GM23338 (cell line): ENCODE measurements around the gene SLC38A9. TPM values are rescaled to one million over a fixed set of nuclear protein-coding genes. Genes with fewer than 3 reads are reported as not detected.

Experiments used
- ATAC-seq: fragments of 200-7000 bp; cut with Tn5 transposase; 3 replicates; pipeline ENCODE4 v1.9.1; 2020
- DNase-seq: peaks from one replicate; pipeline ENCODE4 v3.0.0-alpha.2; 2015; ENCODE audit warnings: low spot score
- H2AFZ ChIP-seq: fragments of 200-600 bp; sonication (generic); 2 replicates; pipeline ENCODE4 v1.8.0; 2016; ENCODE audit warnings: antibody characterized with exemption, mild to moderate bottlenecking, moderate library complexity
- H3F3A ChIP-seq: fragments of 200-600 bp; sonication (generic); replicated peaks from 2 replicates; pipeline ENCODE4 v1.8.0; 2017; ENCODE audit warnings: antibody characterized with exemption, mixed run types, low read depth
- H3K27ac ChIP-seq: fragments of 200-600 bp; sonication (generic); 2 replicates; pipeline ENCODE4 v1.6.1; 2016; ENCODE audit warnings: low read depth
- H3K27me3 ChIP-seq: fragments of 200-600 bp; sonication (generic); 2 replicates; pipeline ENCODE4 v1.8.0; 2016; ENCODE audit warnings: mild to moderate bottlenecking, mixed run types, moderate library complexity; ENCODE audit not compliant: insufficient read depth
- H3K36me3 ChIP-seq: fragments of 200-600 bp; sonication (generic); 2 replicates; pipeline ENCODE4 v1.8.0; 2016; ENCODE audit warnings: mild to moderate bottlenecking; ENCODE audit not compliant: insufficient read depth
- H3K4me1 ChIP-seq: fragments of 200-600 bp; sonication (generic); 2 replicates; pipeline ENCODE4 v1.8.0; 2016; ENCODE audit warnings: mild to moderate bottlenecking, moderate library complexity; ENCODE audit not compliant: insufficient read depth
- H3K4me2 ChIP-seq: fragments of 200-600 bp; sonication (generic); 2 replicates; pipeline ENCODE4 v1.7.1; 2017; ENCODE audit warnings: mixed run types
- H3K4me3 ChIP-seq: fragments of 200-600 bp; sonication (generic); 2 replicates; pipeline ENCODE4 v1.6.1; 2016; ENCODE audit warnings: mixed run types
- H3K79me2 ChIP-seq: fragments of 200-600 bp; sonication (generic); replicated peaks from 2 replicates; pipeline ENCODE4 v1.8.0; 2017; ENCODE audit warnings: mild to moderate bottlenecking; ENCODE audit not compliant: insufficient read depth
- H3K9me2 ChIP-seq: fragments of 200-600 bp; sonication (generic); 2 replicates; pipeline ENCODE4 v1.8.0; 2017; ENCODE audit not compliant: insufficient read depth
- H4K20me1 ChIP-seq: fragments of 200-600 bp; sonication (generic); replicated peaks from 2 replicates; pipeline ENCODE4 v1.8.0; 2017; ENCODE audit warnings: mild to moderate bottlenecking; ENCODE audit not compliant: insufficient read depth
- H3K27ac Mint-ChIP-seq: 2 replicates; pipeline ENCODE4 v1.8.0; 2020; ENCODE audit warnings: inconsistent platforms, mild to moderate bottlenecking, moderate library complexity, mixed read lengths
- H3K27me3 Mint-ChIP-seq: 3 replicates; pipeline ENCODE4 v1.8.0; 2022; ENCODE audit warnings: low read depth, mild to moderate bottlenecking, moderate library complexity, mixed read lengths, inconsistent platforms; ENCODE audit not compliant: insufficient read depth, poor library complexity
- H3K36me3 Mint-ChIP-seq: 3 replicates; pipeline ENCODE4 v1.8.0; 2021; ENCODE audit warnings: low read depth, mild to moderate bottlenecking, inconsistent platforms, moderate library complexity, mixed read lengths
- H3K4me1 Mint-ChIP-seq: 3 replicates; pipeline ENCODE4 v1.8.0; 2020; ENCODE audit warnings: mild to moderate bottlenecking, inconsistent platforms, mixed read lengths
- H3K4me3 Mint-ChIP-seq: 3 replicates; pipeline ENCODE4 v1.8.0; 2021; ENCODE audit warnings: moderate library complexity, mild to moderate bottlenecking, inconsistent platforms, mixed read lengths
- H3K9me3 Mint-ChIP-seq: 3 replicates; pipeline ENCODE4 v1.8.0; 2020; ENCODE audit warnings: moderate library complexity, mild to moderate bottlenecking, inconsistent platforms, mixed read lengths
- CREB1 ChIP-seq: fragments of 250-450 bp; sonication (Bioruptor Pico); IDR thresholded peaks from 2 replicates; pipeline ENCODE4 v1.5.0; 2020; ENCODE audit warnings: low read depth, mild to moderate bottlenecking, moderate library complexity
- EZH2 ChIP-seq: fragments of 200-600 bp; sonication (generic); IDR thresholded peaks from one replicate; pipeline ENCODE4 v1.8.0; 2017; ENCODE audit warnings: antibody characterized with exemption, mild to moderate bottlenecking, low read depth; ENCODE audit not compliant: unreplicated experiment
- EZH2phosphoT487 ChIP-seq: fragments of 200-600 bp; sonication (generic); IDR thresholded peaks from one replicate; pipeline ENCODE4 v1.8.1; 2018; ENCODE audit warnings: antibody characterized with exemption; ENCODE audit not compliant: unreplicated experiment
- JUNB ChIP-seq: IDR thresholded peaks from one replicate; pipeline ENCODE4 v1.6.1; 2016; ENCODE audit warnings: antibody characterized with exemption; ENCODE audit not compliant: unreplicated experiment
- NANOG ChIP-seq: IDR thresholded peaks from 2 replicates; pipeline ENCODE4 v1.6.1; 2016; ENCODE audit warnings: antibody characterized with exemption, borderline replicate concordance
- POLR2AphosphoS5 ChIP-seq: IDR thresholded peaks from 2 replicates; pipeline ENCODE4 v1.6.1; 2016; ENCODE audit warnings: antibody characterized with exemption, low read depth
- STAT1 ChIP-seq: IDR thresholded peaks from one replicate; pipeline ENCODE4 v1.6.1; 2016; ENCODE audit warnings: antibody characterized with exemption; ENCODE audit not compliant: unreplicated experiment
- ZNF114 ChIP-seq: fragments of 250-450 bp; sonication (Bioruptor Pico); IDR thresholded peaks from 2 replicates; pipeline ENCODE4 v1.5.0; 2020; ENCODE audit warnings: mild to moderate bottlenecking, moderate library complexity
- ZNF331 ChIP-seq: fragments of 250-450 bp; sonication (Bioruptor Pico); IDR thresholded peaks from 2 replicates; pipeline ENCODE4 v1.5.0; 2020; ENCODE audit warnings: low read depth, mild to moderate bottlenecking, moderate library complexity
- polyA plus RNA-seq: library from polyadenylated mRNA; unstranded; fragments of >200 nt; fragmentation: Nextera tagmentation; extraction: Ambion mirVana; gene quantifications from 2 replicates; pipeline ENCODE4 v1.2.1, GENCODE V29; 2016
- total RNA-seq: library from RNA; depleted of rRNA; stranded (reverse); fragments of >200 nt; shearing (Covaris generic); gene quantifications from 2 replicates; pipeline ENCODE4 v1.2.3, GENCODE V29; 2014
- TF ChIP-seq, protein P1 (sequence below): IDR thresholded peaks from one replicate; pipeline ENCODE4 v1.6.1; 2018; ENCODE audit warnings: antibody characterized with exemption; ENCODE audit not compliant: unreplicated experiment
- TF ChIP-seq, protein P2 (sequence below): IDR thresholded peaks from 2 replicates; pipeline ENCODE4 v1.6.1; 2016; ENCODE audit warnings: antibody characterized with exemption
- TF ChIP-seq, protein P3 (sequence below): fragments of 250-450 bp; sonication (Bioruptor Pico); IDR thresholded peaks from 2 replicates; pipeline ENCODE4 v1.5.0; 2020; ENCODE audit warnings: mild to moderate bottlenecking, moderate library complexity
- TF ChIP-seq, protein P4 (sequence below), 2 experiments: fragments of 200-600 bp in 1 of 2; sonication (generic) in 1 of 2; conservative IDR thresholded peaks; 2 replicates each; pipeline versions ENCODE4 v1.5.1 to v1.6.1; 2016 to 2017; ENCODE audit warnings: antibody characterized with exemption in 2 of 2, low read depth in 2 of 2, mild to moderate bottlenecking in 2 of 2, moderate library complexity in 1 of 2

Gene SLC38A9
- total and polyA plus RNA-seq, 2 experiments from 2014 or later = 30.8 to 64.8 TPM

DNA sequence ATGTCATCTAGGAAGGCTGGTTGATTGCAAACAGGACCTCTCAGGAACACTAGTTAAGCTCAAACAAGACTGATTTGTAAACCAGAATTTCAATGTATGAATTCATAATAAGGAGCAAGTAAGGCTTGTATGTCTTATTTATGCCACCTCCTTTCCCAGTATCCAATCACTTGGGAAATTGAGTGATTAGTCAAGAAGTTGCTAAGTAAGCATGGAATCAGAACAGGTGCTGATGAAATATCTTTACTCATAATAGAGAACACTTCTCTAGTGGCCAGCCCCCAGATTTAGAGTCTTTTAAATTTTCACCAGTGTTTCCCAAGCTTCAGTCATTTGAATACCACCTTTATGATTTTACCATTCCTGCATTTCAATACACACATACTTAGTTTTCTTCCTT, 20.5 kb upstream of the SLC38A9 start:
- Histone ChIP-seq H3K4me3 (no peak overlapping the region), H3K27me3 (no peaks in the 10 kb centered on the region), H3K27ac (no peak overlapping the region), H3K9me2 (no peaks in the 10 kb centered on the region), H3K4me1 (no peaks in the 10 kb centered on the region), H4K20me1 (no peaks in the 10 kb centered on the region), H3K4me2 (no peak overlapping the region), H3K36me3 (no peaks in the 10 kb centered on the region), H2AFZ (0 out of 2 replicates have a peak overlapping the region, but pooled peaks have one; percentile 39), H3F3A (no peaks in the 10 kb centered on the region), H3K79me2 (no peaks in the 10 kb centered on the region)
- Mint-ChIP-seq H3K4me3 (no peak overlapping the region), H3K27ac (no peak overlapping the region), H3K9me3 (no peaks in the 10 kb centered on the region), H3K36me3 (no peaks in the 10 kb centered on the region), H3K4me1 (no peaks in the 10 kb centered on the region), H3K27me3 (peaks cover 6% of the 10 kb centered on the region)
- DNase-seq (no peak), ATAC-seq (no peak)
- no peak for TF ChIP-seq POLR2AphosphoS5
- TF ChIP-seq, protein P1, sequence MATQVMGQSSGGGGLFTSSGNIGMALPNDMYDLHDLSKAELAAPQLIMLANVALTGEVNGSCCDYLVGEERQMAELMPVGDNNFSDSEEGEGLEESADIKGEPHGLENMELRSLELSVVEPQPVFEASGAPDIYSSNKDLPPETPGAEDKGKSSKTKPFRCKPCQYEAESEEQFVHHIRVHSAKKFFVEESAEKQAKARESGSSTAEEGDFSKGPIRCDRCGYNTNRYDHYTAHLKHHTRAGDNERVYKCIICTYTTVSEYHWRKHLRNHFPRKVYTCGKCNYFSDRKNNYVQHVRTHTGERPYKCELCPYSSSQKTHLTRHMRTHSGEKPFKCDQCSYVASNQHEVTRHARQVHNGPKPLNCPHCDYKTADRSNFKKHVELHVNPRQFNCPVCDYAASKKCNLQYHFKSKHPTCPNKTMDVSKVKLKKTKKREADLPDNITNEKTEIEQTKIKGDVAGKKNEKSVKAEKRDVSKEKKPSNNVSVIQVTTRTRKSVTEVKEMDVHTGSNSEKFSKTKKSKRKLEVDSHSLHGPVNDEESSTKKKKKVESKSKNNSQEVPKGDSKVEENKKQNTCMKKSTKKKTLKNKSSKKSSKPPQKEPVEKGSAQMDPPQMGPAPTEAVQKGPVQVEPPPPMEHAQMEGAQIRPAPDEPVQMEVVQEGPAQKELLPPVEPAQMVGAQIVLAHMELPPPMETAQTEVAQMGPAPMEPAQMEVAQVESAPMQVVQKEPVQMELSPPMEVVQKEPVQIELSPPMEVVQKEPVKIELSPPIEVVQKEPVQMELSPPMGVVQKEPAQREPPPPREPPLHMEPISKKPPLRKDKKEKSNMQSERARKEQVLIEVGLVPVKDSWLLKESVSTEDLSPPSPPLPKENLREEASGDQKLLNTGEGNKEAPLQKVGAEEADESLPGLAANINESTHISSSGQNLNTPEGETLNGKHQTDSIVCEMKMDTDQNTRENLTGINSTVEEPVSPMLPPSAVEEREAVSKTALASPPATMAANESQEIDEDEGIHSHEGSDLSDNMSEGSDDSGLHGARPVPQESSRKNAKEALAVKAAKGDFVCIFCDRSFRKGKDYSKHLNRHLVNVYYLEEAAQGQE = no peak
- TF ChIP-seq JUNB = no peak
- TF ChIP-seq EZH2 = no peak
- TF ChIP-seq, protein P2, sequence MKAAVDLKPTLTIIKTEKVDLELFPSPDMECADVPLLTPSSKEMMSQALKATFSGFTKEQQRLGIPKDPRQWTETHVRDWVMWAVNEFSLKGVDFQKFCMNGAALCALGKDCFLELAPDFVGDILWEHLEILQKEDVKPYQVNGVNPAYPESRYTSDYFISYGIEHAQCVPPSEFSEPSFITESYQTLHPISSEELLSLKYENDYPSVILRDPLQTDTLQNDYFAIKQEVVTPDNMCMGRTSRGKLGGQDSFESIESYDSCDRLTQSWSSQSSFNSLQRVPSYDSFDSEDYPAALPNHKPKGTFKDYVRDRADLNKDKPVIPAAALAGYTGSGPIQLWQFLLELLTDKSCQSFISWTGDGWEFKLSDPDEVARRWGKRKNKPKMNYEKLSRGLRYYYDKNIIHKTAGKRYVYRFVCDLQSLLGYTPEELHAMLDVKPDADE = no peak
- TF ChIP-seq EZH2phosphoT487 = no peak
- TF ChIP-seq, protein P3, sequence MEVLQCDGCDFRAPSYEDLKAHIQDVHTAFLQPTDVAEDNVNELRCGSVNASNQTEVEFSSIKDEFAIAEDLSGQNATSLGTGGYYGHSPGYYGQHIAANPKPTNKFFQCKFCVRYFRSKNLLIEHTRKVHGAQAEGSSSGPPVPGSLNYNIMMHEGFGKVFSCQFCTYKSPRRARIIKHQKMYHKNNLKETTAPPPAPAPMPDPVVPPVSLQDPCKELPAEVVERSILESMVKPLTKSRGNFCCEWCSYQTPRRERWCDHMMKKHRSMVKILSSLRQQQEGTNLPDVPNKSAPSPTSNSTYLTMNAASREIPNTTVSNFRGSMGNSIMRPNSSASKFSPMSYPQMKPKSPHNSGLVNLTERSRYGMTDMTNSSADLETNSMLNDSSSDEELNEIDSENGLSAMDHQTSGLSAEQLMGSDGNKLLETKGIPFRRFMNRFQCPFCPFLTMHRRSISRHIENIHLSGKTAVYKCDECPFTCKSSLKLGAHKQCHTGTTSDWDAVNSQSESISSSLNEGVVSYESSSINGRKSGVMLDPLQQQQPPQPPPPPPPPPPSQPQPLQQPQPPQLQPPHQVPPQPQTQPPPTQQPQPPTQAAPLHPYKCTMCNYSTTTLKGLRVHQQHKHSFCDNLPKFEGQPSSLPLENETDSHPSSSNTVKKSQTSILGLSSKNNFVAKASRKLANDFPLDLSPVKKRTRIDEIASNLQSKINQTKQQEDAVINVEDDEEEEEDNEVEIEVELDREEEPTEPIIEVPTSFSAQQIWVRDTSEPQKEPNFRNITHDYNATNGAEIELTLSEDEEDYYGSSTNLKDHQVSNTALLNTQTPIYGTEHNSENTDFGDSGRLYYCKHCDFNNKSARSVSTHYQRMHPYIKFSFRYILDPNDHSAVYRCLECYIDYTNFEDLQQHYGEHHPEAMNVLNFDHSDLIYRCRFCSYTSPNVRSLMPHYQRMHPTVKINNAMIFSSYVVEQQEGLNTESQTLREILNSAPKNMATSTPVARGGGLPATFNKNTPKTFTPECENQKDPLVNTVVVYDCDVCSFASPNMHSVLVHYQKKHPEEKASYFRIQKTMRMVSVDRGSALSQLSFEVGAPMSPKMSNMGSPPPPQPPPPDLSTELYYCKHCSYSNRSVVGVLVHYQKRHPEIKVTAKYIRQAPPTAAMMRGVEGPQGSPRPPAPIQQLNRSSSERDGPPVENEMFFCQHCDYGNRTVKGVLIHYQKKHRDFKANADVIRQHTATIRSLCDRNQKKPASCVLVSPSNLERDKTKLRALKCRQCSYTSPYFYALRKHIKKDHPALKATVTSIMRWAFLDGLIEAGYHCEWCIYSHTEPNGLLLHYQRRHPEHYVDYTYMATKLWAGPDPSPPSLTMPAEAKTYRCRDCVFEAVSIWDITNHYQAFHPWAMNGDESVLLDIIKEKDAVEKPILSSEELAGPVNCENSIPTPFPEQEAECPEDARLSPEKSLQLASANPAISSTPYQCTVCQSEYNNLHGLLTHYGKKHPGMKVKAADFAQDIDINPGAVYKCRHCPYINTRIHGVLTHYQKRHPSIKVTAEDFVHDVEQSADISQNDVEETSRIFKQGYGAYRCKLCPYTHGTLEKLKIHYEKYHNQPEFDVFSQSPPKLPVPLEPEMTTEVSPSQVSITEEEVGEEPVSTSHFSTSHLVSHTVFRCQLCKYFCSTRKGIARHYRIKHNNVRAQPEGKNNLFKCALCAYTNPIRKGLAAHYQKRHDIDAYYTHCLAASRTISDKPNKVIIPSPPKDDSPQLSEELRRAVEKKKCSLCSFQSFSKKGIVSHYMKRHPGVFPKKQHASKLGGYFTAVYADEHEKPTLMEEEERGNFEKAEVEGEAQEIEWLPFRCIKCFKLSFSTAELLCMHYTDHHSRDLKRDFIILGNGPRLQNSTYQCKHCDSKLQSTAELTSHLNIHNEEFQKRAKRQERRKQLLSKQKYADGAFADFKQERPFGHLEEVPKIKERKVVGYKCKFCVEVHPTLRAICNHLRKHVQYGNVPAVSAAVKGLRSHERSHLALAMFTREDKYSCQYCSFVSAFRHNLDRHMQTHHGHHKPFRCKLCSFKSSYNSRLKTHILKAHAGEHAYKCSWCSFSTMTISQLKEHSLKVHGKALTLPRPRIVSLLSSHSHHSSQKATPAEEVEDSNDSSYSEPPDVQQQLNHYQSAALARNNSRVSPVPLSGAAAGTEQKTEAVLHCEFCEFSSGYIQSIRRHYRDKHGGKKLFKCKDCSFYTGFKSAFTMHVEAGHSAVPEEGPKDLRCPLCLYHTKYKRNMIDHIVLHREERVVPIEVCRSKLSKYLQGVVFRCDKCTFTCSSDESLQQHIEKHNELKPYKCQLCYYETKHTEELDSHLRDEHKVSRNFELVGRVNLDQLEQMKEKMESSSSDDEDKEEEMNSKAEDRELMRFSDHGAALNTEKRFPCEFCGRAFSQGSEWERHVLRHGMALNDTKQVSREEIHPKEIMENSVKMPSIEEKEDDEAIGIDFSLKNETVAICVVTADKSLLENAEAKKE (CRISPR knock-in tag) = no peak
- TF ChIP-seq STAT1 = no peak
- TF ChIP-seq CREB1 (CRISPR knock-in tag) = no peak
- TF ChIP-seq ZNF331 (CRISPR knock-in tag) = no peak
- TF ChIP-seq, protein P4, sequence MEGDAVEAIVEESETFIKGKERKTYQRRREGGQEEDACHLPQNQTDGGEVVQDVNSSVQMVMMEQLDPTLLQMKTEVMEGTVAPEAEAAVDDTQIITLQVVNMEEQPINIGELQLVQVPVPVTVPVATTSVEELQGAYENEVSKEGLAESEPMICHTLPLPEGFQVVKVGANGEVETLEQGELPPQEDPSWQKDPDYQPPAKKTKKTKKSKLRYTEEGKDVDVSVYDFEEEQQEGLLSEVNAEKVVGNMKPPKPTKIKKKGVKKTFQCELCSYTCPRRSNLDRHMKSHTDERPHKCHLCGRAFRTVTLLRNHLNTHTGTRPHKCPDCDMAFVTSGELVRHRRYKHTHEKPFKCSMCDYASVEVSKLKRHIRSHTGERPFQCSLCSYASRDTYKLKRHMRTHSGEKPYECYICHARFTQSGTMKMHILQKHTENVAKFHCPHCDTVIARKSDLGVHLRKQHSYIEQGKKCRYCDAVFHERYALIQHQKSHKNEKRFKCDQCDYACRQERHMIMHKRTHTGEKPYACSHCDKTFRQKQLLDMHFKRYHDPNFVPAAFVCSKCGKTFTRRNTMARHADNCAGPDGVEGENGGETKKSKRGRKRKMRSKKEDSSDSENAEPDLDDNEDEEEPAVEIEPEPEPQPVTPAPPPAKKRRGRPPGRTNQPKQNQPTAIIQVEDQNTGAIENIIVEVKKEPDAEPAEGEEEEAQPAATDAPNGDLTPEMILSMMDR (conservative IDR thresholded peaks at IDR 0.05; ENCODE audit: low read depth in 2 of 2) = no peak
- TF ChIP-seq NANOG = no peak
- TF ChIP-seq ZNF114 = no peak
